Left lung (tissue), 10 donors: Measurements from ENCODE around the gene PEX5L. TPM values are rescaled to one million over a fixed set of nuclear protein-coding genes. Genes with fewer than 3 reads are reported as not detected.

Source experiments
- ATAC-seq: fragments of 200-7000 bp; cut with Tn5 transposase; one replicate; pipeline ENCODE4 v1.9.1; 2020; ENCODE audit warnings: moderate library complexity
- DNase-seq, 4 donors: peaks; one replicate each; pipeline ENCODE4 v3.0.0-alpha.2; 2013 to 2020
- H3K27ac ChIP-seq, 2 donors: fragments of 200-600 bp; sonication (generic) in 1 of 2; one replicate each; pipeline versions ENCODE4 v1.5.0 to v1.8.0; 2020 to 2021
- H3K27me3 ChIP-seq, 2 donors: fragments of 200-600 bp; sonication (generic) in 1 of 2; one replicate each; pipeline versions ENCODE4 v1.5.0 to v1.8.0; 2020 to 2021
- H3K36me3 ChIP-seq, 2 donors: fragments of 200-600 bp; sonication (generic) in 1 of 2; one replicate each; pipeline versions ENCODE4 v1.5.0 to v1.8.0; 2020 to 2021
- H3K4me1 ChIP-seq, 2 donors: fragments of 200-600 bp; one replicate each; pipeline ENCODE4 v1.8.0; 2021
- H3K4me3 ChIP-seq, 2 donors: fragments of 200-600 bp; sonication (generic) in 1 of 2; one replicate each; pipeline versions ENCODE4 v1.5.0 to v1.8.0; 2020 to 2021; ENCODE audit warnings: mild to moderate bottlenecking in 1 of 2
- H3K9me3 ChIP-seq, 2 donors: fragments of 200-600 bp; sonication (generic) in 1 of 2; one replicate each; pipeline versions ENCODE4 v1.5.0 to v1.8.0; 2020 to 2021
- CTCF ChIP-seq, 2 donors: fragments of 200-600 bp; sonication (generic) in 1 of 2; IDR thresholded peaks; one replicate each; pipeline versions ENCODE4 v1.5.0 to v1.8.0; 2021; ENCODE audit warnings: antibody characterized with exemption in 2 of 2
- intact Hi-C, 2 donors: fragments of 100-400 bp; cut with DNase I; formaldehyde crosslinking; loops; one replicate each; pipeline versions ENCODE4 v1.11.2 to v1.14.2; 2022
- polyA plus RNA-seq, 6 donors: library from polyadenylated mRNA; unstranded; fragments of 120-200 nt; gene quantifications; one replicate each; pipeline ENCODE4 v1.2.1, GENCODE V29; 2013; ENCODE audit not compliant: insufficient read length in 6 of 6
- total RNA-seq, 2 donors: library from RNA; stranded (reverse); fragmentation: NEBNext Ultra II Directional; extraction: Animal tissue kit (Norgen Biotek cat#: 25700); gene quantifications; one replicate each; pipeline ENCODE4 v1.2.1, GENCODE V29; 2021
- donor health status: DM: no; HTN: yes; CAD: no.
- donor health status: DM: no; HTN: no; CAD: no.

The PEX5L gene
- total and polyA plus RNA-seq, 8 donors: 0.33 to 0.63 (median 0.49) TPM; not detected in 2

- ATAC-seq (no peak), DNase-seq (no peak)
- intact Hi-C loops: no loop called here
- Histone ChIP-seq H3K36me3 (no peaks in the 10 kb centered on the region), H3K9me3 (no peaks in the 10 kb centered on the region), H3K4me1 (no peaks in the 10 kb centered on the region), H3K27me3 (no peaks in the 10 kb centered on the region), H3K27ac (no peak overlapping the region), H3K4me3 (no peak overlapping the region)
- TF ChIP-seq CTCF (IDR thresholded peaks at IDR 0.05): no peak
Measured at GRCh38 chr3:179977356-179977755, 59.4 kb downstream of the PEX5L start.

- Histone ChIP-seq H3K27ac (no peak overlapping the region), H3K36me3 (no peaks in the 10 kb centered on the region), H3K9me3 (no peaks in the 10 kb centered on the region), H3K27me3 (no peaks in the 10 kb centered on the region), H3K4me1 (no peaks in the 10 kb centered on the region), H3K4me3 (no peak overlapping the region)
- no peak for DNase-seq
- TF ChIP-seq CTCF (IDR thresholded peaks at IDR 0.05): no peak
- intact Hi-C loops: no loop called here
- ATAC-seq: no peak
Measured at GRCh38 chr3:179973931-179974361, 62.8 kb downstream of the PEX5L start.

GRCh38 chr3:179972881-179973423 lies 63.8 kb downstream of the PEX5L start:
- no peak for ATAC-seq
- Histone ChIP-seq H3K4me1 (no peaks in the 10 kb centered on the region), H3K27me3 (no peaks in the 10 kb centered on the region), H3K27ac (no peak overlapping the region), H3K9me3 (no peaks in the 10 kb centered on the region), H3K36me3 (no peaks in the 10 kb centered on the region), H3K4me3 (no peak overlapping the region)
- no peak for DNase-seq
- TF ChIP-seq CTCF (IDR thresholded peaks at IDR 0.05): no peak
- intact Hi-C loops: no loop called here

GRCh38 chr3:179971280-179971679 lies 65.5 kb downstream of the PEX5L start:
- Histone ChIP-seq H3K27ac (no peak overlapping the region), H3K4me3 (no peak overlapping the region), H3K36me3 (no peaks in the 10 kb centered on the region), H3K27me3 (no peaks in the 10 kb centered on the region), H3K4me1 (no peaks in the 10 kb centered on the region), H3K9me3 (no peaks in the 10 kb centered on the region)
- ATAC-seq (no peak), DNase-seq (no peak)
- intact Hi-C loops: no loop called here
- no peak for TF ChIP-seq CTCF (IDR thresholded peaks at IDR 0.05)

GRCh38 chr3:179970746-179971145 lies 66.0 kb downstream of the PEX5L start:
- no peak for DNase-seq
- TF ChIP-seq CTCF (IDR thresholded peaks at IDR 0.05): no peak
- ATAC-seq: no peak

More at GRCh38 chr3:179970746-179971145, 66.0 kb downstream of the PEX5L start:
- intact Hi-C loops: no loop called here
- Histone ChIP-seq H3K4me3 (no peak overlapping the region), H3K4me1 (no peaks in the 10 kb centered on the region), H3K9me3 (no peaks in the 10 kb centered on the region), H3K27ac (no peak overlapping the region), H3K36me3 (no peaks in the 10 kb centered on the region), H3K27me3 (no peaks in the 10 kb centered on the region)
